Testis (tissue), 2 donors: ENCODE measurements around the gene ADAMTS10.

Source experiments
- POLR2A ChIP-seq: fragments of 450-650 bp; IDR thresholded peaks from one replicate; pipeline ENCODE4 v1.6.1; 2017; ENCODE audit warnings: antibody characterized with exemption, mild to moderate bottlenecking, moderate library complexity
- TF ChIP-seq, protein P1 (sequence below), 3 experiments: fragments of 450-650 bp in 2 of 3; fragments of 200-600 bp in 1 of 3; sonication (generic) in 1 of 3; IDR thresholded peaks; one replicate each; pipeline ENCODE4 v1.5.1; 2016 to 2019; ENCODE audit warnings: antibody characterized with exemption in 3 of 3, mild to moderate bottlenecking in 2 of 3, moderate library complexity in 1 of 3

DNA sequence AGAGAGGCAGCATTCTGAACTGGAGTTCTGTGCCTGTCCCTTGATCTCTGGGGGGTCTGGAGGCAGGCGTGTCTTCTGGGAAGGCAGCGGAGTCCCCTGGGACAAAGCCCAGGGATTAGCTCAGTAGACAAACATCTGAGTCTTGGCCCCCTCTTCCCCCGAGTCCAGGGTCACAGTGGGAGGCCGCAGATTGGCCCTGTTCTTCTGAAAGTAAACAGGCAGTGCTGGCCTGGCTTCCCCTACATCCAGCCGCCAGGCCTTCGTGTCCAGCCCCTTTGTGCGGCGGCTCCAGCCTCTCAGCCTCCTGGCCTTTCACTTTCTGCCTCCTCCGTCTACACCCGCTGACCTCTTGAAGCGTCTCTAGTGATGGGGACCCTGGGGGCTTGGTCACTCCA is 20.9 kb upstream of the ADAMTS10 start:
- TF ChIP-seq, protein P1, sequence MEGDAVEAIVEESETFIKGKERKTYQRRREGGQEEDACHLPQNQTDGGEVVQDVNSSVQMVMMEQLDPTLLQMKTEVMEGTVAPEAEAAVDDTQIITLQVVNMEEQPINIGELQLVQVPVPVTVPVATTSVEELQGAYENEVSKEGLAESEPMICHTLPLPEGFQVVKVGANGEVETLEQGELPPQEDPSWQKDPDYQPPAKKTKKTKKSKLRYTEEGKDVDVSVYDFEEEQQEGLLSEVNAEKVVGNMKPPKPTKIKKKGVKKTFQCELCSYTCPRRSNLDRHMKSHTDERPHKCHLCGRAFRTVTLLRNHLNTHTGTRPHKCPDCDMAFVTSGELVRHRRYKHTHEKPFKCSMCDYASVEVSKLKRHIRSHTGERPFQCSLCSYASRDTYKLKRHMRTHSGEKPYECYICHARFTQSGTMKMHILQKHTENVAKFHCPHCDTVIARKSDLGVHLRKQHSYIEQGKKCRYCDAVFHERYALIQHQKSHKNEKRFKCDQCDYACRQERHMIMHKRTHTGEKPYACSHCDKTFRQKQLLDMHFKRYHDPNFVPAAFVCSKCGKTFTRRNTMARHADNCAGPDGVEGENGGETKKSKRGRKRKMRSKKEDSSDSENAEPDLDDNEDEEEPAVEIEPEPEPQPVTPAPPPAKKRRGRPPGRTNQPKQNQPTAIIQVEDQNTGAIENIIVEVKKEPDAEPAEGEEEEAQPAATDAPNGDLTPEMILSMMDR (IDR thresholded peaks at IDR 0.05): no peak
- TF ChIP-seq POLR2A: no peak
